Stromal cell of bone marrow (primary cell): ENCODE data around the gene RRP1.

Experiments
- DNase-seq: peaks from one replicate; pipeline ENCODE4 v3.0.0-alpha.2; 2012; ENCODE audit warnings: low read depth

RRP1 gene, protein sequence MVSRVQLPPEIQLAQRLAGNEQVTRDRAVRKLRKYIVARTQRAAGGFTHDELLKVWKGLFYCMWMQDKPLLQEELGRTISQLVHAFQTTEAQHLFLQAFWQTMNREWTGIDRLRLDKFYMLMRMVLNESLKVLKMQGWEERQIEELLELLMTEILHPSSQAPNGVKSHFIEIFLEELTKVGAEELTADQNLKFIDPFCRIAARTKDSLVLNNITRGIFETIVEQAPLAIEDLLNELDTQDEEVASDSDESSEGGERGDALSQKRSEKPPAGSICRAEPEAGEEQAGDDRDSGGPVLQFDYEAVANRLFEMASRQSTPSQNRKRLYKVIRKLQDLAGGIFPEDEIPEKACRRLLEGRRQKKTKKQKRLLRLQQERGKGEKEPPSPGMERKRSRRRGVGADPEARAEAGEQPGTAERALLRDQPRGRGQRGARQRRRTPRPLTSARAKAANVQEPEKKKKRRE

GRCh38 chr21:43789276-43790009, at the start of gene RRP1:
Gene RRP1, plus strand, starts transcription at chr21:43789577. Its CDS starts 53 bp downstream, at chr21:43789630.
- peak; percentile 73 for DNase-seq

DNA sequence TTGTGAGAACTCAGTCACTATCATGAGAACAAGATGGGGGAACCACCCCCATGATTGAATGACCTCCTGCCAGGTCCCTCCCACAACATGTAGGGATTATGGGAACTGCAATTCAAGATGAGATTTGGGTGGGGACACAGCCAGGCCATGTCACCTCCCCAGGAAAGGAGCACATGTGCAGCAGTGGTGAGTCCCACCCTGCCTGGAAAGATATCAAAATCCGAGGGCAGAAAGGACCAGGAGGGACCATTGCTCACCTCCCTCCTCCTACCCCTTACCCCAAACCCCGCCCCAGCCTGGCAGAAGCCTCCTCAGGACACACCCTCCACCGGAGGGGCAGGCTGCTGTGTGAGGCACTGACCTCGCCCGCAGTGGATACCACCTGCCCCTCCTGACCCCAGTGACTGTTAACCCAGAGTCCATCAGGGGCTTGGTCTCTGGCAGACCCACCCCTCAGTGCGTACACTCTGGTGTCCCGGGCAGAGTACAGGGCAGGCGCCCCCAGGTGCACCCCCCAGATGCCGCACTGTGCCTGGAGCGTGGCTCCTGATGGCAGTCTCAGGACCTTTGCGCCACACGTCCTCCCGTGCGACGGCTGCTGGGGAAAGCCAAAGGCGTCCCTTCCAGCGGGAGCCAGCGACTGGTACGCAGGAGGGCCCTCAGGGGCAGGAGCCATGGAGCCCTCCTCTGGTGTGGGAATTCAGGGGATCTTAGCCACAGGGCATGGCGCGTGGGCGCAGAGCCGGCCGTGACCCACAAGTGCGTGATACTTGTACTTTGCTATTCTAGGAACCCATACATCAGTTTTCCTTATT, 49.5 kb upstream of the RRP1 start:
- DNase-seq = no peak

DNA sequence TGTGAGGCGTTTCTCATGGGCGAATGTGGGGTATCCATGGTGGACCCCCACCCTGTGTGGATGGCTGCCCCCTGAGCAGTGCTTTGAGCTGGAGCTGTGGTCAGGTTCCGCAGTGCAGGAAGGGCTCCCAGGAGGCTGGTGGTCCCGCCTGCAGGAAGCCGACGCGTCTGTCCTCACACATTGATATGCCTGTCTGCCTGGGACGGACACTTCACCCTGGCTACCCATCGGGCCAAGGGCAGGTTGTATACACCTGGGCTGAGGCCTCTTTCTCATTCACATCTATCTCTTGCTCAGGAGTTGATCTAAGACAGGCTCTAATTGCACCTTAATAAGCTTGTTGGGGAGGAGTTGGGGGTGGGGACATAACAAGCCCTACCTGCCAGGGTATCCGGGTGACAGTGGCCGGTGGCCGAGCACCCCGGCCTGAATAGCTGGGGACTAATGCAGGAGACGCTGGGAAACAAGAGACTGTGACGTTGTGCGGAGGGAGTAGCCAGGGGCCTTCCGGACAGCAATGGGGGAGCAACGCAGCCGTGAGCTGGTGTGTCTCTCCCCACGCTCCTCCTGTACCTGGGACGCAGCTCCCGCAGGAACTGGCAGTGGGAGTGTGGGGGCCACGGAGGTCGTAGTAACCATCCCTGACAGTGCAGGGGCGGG, 48.8 kb upstream of the RRP1 start:
- no peak for DNase-seq

DNA sequence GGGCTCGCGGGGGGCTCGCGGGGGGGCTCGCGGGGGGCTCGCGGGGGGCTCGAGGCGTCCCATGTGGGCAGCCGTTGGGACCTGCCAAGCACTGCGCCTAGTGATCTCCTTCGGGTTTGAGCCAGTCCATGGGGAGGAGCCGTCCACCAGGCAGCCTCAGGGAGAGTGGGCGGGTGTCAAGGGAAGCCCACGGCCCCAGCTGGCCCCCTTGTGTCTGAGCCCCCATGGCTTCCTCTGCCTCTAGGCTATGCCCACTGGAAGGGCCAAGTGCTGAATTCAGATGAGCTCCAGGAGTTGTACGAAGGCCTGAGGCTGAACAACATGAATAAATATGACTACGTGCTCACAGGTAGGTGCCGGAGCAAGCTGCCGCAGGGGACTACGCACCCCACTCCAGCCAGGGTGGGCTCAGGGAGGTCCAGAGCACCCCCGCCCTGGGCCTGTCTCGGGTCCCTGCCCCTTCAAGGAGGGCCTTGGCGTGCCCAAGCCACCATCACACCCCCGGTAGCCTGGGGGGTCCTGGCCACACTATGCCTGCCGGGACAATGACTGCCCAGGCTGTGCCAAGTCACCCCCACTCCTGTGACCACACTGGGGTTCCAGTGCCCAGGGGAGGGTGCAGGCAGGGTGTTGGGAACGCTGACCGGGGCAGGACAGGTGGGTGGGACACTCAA, 47.8 kb upstream of the RRP1 start:
- DNase-seq = no peak

- no peak for DNase-seq
Observed at GRCh38 chr21:43743947-43744346, 45.4 kb upstream of the RRP1 start.

DNA sequence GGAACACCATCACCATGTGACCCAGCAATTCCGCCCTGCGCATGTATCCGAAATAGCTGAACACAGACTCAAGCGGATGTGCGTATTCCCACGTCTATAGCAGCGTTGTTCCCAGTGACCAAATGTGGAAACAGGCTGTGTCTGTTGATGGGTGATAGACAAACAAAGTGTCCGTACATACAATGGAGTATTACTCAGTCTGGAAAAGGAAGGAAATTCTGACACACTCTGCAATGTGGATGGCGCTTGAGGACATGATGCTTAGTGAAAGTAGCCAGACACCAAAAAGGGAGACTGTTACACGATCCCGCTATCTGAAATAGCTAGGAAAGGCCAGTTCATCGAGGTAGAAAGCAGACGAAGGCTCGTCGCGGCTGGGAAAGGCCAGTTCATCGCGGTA, 44.7 kb upstream of the RRP1 start:
- no peak for DNase-seq

DNA sequence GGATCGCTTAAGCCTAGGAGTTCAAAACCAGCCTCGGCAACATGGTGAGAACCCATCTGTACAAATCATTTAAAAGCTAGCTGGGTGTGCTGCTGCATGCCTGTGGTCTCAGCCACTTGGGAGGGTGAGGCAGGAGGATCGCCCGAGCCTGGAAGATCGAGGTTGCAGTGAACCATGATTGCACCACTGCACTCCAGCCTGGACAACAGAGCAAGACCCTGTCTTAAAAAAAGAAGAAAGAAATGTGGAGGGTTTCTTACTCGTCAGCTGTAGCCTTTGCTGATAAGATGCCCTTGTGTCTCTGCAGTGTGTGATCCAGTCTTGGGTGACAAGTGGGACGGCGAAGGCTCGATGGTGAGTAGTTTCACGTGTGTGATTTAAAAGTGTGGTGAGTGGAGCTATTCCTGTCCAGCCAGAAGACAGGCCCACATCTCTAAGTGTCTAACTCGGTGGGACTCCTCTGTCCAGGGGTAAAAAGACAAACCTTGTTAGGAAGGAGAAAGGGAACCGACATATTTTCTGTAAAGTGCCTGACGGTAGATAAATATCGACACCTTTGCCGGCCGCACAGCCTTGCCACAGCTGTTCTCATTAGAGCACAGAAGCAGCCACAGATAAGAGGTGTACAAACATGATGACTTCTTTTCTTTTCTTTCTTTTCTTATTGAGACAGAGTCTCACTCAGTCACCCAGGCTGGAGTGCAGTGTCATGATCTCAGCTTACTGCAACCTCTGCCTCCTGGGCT, 43.4 kb upstream of the RRP1 start:
- DNase-seq = no peak

GRCh38 chr21:43748622-43749021, 40.8 kb upstream of the RRP1 start:
- no peak for DNase-seq

DNA sequence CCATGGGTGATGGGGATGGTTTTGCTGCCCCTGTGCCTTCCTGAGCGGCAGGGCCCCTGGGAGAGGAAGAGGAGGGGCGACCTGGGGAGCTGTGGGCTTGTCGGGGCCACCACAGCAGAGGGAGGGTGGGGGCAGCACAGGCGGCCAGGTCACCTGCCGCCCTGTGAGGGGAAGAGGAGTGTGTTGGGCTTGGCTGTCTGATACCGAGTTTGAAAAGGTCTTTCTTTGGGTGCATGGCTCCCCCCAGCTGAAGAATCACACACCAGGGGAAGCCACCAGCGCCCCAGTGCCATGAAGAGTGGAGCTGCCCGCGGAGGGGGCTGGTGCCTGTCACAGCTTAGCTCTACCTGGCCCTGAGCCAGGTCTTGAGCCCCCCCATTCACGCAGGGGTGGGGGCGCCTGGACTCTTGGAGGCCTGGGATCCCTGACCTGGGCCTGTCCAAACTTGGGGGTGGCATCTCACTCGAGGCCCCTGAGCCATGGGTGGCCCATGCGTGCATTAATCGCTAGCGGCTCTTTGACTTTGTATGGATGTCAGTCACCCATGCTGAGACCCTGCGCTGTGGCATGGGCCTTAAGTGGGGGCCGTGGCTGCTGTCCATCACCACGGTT, 39.6 kb upstream of the RRP1 start:
- DNase-seq = no peak

DNA sequence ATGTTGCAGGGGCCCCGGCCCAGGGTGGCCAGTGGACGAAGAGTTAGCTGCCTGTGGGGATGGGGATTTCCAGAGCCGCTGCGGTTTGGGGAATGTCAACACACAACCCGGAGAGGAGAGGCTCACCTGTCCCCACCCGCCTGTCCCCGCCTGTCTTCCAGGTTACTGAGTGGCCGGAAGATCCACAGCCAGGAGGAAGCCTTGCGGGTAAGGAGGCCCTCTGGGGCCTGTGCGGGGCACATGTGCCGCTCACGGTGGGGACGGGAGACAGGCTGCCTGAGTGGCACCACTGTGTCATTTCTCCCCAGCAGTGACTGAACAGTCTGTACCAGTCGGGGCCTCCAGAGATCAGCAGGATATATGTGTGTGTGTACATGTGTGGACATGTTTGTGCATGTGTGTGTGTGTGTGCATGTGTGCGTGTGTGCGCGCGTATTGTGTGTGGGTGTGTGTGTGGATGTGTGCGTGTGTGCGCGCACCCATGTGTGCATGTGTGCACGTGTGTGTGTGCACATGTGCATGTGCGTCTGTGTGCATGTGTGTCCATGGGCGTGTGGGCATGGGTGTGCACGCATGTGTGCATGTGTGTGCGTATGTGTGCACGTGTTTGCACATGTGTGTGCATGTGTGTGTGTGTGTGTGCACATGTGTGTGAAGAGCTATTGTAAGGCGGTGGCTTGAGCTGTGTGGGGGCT, 38.9 kb upstream of the RRP1 start:
- DNase-seq = no peak

- DNase-seq = no peak
Observed at GRCh38 chr21:43751955-43752591, 37.3 kb upstream of the RRP1 start.

- no peak for DNase-seq
Observed at GRCh38 chr21:43752758-43753438, 36.5 kb upstream of the RRP1 start.

DNA sequence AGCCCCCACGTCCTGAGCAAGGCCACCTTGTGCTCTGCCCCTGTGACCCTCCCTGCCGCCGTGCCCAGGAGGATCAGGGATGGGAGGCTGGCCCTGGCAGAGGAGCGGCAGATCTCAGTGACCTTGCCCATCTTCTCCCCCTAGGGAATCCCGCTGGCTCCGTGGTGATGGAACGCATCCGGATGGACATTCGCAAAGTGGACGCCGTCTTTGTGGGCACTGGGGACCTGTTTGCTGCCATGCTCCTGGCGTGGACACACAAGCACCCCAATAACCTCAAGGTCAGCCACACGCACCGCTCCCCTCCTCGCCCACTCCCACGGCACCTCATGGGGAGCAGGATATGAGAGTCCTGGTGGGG, 36.0 kb upstream of the RRP1 start:
- no peak for DNase-seq

DNA sequence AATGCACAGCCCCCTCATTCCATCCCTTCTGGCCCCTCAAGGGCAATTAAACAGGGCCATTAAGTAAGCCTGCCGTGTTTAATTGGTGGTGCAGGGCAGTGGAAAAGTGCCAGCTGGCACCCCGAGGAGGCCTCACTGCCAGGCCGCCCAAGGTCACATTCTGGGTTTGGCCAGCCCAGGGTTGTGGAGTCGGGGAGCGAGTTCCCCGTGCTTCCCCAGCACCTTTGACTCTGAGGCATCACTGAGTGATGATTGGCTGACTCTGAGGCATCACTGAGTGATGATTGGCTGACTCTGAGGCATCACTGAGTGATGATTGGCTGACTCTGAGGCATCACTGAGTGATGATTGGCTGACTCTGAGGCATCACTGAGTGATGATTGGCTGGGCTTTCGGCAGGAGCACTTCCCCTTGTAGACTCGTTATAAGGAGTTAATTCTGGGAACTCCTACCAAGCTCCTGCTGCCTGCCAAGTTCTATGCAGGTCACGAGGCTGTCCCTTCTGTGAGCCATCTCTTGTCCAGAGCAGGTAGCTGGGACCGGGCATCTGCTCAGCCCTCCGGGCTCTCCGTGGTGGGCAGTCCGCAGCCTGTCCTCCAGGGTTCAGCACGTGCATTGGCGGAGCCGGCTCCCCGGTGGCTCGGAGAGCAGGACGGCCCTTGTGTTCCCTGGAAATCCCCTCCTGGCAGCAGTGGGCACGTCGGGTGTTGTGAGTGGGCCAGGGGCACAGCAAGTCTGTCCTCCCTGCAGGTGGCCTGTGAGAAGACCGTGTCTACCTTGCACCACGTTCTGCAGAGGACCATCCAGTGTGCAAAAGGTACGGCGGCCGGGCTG, 34.2 kb upstream of the RRP1 start:
- no peak for DNase-seq

GRCh38 chr21:43755820-43756594, 33.4 kb upstream of the RRP1 start:
- DNase-seq = no peak

GRCh38 chr21:43757601-43758000, 31.8 kb upstream of the RRP1 start:
- DNase-seq = no peak

GRCh38 chr21:43758111-43758641, 31.2 kb upstream of the RRP1 start:
- peak; percentile 71 for DNase-seq
